Left lobe of liver (tissue), 2 donors: Measurements from ENCODE around the gene ADAP2. TPM values are rescaled to one million over a fixed set of nuclear protein-coding genes. Genes with fewer than 3 reads are reported as not detected.
"Not testable (repeated sequence)": the region's sequence is repeated elsewhere in the genome, so short reads cannot be mapped to it uniquely, and the experiment has no call there.

Experiments used
- ATAC-seq: fragments of 200-7000 bp; cut with Tn5 transposase; one replicate; pipeline ENCODE4 v1.9.1; 2020; ENCODE audit warnings: mild to moderate bottlenecking, moderate library complexity
- DNase-seq: peaks from one replicate; pipeline ENCODE4 v3.0.0-alpha.2; 2020; ENCODE audit warnings: low spot score
- total RNA-seq: library from RNA; stranded (reverse); gene quantifications from one replicate; pipeline ENCODE4 v1.2.1, GENCODE V29; 2021
- donor health status: DM: no; HTN: no; CAD: no; lungs with moderate emphysema.
- donor health status: DM: no; HTN: yes; CAD: no.

The ADAP2 gene
- total RNA-seq, 1 donor from 2014 or later: 7.7 TPM

DNA sequence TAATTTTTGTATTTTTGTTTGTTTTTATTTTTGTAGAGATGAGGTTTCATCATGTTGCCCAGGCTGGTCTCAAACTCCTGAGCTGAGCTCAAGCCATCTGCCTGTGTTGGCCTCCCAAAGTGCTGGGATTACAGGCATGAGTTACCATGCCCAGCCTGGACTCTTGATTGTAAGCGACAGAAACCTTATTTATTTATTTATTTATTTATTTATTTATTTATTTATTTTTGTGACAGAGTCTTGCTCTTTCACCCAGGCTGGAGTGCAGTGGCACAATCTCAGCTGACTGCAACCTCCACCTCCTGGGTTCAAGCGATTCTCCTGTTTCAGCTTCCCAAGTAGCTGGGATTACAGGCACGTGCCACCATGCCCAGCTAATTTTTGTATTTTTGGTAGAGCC lies 8.1 kb downstream of the ADAP2 start:
- not testable (repeated sequence) for ATAC-seq, DNase-seq

DNA sequence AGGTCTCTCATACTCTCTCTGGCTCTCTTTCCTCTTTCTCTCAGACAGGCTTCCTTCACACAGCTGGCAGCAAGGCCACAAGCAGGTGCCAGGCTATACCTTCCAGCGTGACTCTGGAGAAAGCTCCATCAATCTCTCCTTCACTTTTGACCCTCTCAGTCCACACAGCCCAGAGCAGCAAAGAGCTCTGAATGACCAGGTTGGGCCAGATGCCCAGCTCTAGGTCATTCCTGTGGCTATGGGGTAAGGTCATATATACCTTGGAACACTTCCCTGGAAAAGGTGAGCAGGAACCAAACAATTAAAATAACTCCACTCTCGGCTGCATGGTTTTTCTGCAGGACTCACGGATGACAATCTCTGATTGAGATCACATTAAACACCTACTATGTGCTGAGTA lies 8.8 kb downstream of the ADAP2 start:
- peak; percentile 81 for ATAC-seq
- no peak for DNase-seq

DNA sequence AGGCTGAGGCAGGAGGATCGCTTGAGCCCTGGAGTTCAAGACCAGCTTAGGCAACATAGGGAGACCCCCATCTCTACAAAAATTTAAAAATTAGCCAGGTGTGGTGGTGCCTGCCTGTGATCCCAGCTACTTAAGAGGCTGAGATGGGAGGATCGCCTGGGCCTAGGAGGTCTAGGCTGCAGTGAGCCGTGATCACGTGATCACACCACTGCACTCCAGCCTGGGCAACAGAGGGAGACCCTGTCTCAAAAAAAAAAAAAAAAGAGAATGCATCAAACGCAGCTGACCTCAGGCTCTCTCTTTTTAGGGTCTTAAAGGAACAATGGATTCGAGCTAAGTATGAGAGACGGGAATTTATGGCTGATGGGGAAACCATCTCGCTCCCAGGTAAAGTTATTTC lies 9.8 kb downstream of the ADAP2 start:
- not testable (repeated sequence) for ATAC-seq, DNase-seq

DNA sequence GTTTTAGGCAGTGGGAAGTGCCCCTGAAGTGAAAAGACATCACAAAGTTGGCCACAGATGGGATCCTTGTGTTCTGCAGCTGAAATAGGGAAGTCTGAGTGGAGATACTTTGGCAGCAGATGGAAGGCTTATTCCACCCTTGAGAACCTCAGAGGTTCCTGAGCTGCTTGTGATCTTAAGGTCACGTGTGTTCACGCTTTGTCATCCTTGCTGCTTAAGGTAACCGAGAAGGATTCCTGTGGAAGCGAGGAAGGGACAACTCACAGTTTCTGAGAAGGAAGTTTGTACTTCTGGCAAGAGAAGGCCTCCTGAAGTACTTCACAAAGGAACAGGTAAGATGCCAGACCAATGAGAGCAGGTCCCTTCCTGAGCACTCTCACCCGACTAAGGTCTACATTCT lies 12.2 kb downstream of the ADAP2 start:
- ATAC-seq (no peak), DNase-seq (no peak)

DNA sequence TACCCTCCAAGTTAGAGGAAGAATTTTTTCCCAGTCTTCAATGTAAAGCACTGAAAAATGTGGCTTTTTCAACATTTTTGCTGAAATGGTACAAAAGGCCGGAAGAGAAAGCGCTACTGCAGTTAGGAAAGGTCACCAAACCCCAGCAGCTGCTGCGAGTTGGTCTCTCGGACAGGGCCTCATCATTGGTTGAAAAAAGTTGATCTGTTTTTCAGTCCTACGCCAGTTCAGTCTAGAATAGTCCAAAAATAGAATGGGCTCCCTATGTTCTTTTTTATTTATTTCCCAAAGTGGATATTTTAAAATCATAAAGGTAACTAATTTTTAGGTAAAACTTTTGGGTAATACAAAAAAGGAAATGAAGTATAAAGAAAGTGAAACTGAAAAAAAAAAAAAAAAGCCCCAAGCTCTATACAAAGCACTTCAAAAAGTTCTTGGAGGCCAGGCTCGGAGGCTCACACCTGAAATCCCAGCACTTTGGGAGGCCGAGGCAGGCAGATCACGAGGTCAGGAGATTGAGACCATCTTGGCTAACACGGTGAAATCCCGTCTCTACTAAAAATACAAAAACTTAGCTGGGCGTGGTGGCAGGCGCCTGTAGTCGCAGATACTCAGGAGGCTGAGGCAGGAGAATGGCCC lies 17.4 kb downstream of the ADAP2 start:
- ATAC-seq (no peak), DNase-seq (no peak)

DNA sequence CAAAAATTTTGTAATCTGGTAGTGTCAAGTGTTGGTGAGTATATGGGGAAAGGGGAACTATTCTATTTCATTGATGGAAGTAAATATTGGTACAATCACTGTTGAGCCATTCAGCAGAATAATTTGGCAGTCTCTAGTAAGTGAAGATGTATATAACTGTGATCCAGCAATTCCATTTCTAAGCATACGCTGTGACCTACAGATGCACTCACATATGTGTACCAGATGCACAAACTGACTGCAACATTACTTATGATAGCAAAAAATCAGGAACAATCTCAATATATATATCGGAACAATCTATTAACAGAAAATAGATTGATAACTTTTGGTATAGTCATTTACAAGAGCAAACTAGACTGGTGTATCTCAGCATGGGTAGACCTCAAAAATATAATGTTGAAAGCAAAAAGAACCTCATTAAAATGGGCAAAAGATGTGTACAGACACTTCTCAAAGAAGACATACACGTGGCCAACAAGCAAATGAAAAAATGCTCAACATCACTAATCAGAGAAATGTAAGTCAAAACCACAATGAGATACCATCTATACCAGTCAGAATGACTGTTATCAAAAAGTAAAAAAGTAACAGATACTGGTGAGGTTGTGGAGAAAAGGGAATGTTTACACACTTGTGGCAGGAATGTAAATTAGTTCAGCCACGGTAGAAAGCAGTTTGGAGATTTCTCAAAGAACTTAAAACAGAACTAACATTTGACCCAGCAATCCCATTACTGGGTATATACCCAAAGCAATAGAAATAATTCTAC lies 20.7 kb downstream of the ADAP2 start:
- ATAC-seq: no peak
- no peak for DNase-seq

DNA sequence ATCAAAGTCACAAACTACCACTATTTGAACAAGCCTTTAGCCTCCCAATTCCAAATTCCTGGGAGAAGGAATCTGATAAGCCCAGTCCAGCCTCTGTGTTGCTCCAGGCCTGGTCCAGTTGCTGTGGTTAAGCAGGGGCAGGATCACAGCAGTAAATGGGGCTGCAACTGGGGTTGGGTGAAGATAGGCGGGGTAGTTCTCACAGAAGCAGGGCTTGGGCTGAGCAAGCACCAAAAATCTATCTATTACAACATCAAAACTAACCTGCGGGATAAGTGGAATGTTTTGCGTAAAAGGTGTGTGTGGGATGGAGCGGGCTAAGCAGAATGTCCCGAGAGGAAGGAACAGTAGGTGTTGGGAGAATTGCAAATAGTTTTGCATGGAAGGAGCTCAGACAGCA lies 26.1 kb downstream of the ADAP2 start:
- no peak for DNase-seq
- ATAC-seq: no peak

DNA sequence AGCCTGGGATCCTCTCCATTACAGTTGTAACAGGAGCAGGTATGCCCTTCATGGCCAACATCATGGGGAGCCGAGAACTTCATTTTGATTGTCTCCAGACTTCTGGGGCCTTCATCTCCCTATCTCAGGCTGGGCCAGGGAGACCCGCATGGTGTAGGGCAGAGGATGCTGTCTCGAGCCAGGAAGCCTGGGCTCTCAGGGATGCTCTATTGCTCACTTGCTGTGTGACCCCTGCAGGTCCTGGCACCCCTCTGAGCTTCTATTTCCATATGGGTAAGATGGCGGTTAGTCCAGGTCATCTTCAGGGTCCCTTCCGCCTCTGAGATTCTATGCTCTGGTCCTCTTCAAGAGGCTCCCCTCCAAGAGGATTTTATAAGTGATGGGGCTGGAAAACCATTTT lies 28.4 kb downstream of the ADAP2 start:
- peak; percentile 2 for ATAC-seq

DNA sequence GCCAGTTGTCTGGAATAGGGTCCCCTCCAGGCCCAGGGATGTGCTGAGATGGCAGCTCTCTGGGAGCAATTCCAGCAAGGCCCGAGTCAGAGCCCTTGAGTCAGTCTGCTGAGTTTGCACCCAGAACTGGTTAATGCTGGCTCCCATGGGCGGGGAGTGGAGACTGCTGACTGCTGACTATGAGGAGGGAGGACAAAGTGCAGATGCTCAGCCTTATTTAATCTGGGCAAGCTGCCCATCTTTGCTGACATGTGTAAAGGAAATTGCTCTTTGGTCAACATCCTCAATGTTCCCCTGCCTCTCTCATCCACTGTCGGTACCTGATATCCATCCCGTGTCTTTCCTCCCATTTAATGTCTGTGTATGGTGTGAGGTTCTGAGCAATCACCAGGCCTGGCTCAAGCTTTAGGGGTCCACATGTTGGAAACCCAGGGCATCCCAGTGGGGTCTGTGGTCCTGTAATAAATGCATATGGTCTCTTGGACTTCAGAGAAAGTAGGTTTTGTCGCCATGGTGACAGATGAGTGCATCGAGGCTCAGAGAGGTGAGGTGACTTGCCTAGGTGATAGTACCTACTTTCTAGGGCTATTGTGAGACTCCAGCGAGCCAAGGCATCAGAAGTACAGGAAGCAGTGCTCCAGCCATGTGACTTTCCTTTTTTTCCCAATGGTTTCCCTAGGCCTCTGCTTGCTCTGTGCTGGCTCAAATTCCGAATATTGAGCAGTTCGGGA lies 29.1 kb downstream of the ADAP2 start:
- peak; percentile 95 for ATAC-seq
- DNase-seq: peak; percentile 86

More for the DNA sequence above, 28.4 kb downstream of the ADAP2 start:
- DNase-seq: no peak

DNA sequence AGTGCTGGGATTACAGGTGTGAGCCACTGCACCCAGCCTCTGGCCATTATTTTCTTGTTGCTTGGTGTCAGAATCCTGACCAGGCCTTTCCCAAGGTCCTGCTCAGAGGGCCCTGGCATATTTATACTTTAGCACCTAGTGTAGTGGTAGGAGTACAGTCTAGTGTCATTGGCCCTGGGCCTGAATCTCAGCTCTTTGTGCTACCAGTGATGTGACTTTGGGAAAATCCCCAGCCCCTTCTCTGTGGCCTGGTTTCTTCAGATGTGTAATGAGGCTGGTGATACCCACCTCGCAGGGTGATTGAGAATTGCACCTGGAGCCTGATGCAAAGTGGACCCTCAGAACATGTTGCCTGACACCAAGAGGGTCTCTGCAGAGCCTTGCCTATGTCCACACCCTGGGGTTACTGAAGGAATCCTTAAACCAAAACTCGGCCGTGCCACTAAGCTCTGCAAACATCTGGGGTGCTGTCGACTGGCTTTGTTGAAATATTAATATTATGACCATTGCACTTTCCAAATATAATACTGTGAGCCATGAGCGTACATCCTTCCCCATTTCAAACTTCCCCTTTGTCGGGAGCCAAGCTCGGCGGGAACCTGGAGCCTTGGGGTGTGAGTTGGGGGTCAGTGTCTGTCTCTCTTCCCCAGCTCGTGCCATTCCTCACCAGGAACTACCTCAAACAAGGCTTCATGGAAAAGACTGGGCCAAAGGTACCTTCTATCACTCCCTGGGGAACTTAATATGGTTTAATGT lies 31.1 kb downstream of the ADAP2 start:
- ATAC-seq (no peak), DNase-seq (no peak)

DNA sequence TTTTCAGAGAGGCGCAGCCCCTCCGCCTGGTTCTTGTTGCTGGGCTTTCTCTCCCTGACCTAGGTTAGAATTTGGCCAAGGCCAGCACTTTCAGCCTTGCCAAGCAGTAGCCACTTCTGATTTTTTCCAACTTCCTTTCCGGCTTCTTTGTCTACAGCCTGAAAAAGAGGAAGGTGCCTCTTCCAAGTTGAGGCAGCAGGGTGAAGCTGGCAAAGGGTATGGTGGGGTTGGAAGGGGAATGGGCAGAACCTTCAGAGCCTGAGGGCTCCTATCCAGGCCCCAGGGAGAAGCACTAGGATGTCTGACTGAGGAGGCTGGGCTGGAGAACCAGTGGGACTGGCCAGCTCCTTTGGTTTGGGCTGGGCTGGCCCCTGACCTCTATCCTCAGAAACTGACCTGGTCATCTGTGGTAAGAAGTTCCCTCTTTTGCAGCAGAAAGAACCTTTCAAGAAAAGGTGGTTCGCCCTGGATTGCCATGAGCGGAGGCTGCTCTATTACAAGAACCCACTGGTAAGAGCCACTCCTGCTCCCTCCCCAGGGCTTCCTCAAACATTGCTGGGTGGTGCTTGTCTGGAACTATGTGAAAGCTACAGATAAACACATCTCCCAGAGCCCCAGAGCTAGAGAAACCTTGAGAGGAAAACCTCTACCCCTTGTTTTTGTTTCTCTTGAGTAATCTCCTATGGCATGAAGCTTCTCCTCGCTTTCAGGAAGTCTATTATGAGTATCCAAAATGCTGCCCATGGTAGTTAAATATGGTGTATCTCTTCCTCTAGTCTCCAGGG lies 32.5 kb downstream of the ADAP2 start:
- DNase-seq (no peak), ATAC-seq (no peak)

DNA sequence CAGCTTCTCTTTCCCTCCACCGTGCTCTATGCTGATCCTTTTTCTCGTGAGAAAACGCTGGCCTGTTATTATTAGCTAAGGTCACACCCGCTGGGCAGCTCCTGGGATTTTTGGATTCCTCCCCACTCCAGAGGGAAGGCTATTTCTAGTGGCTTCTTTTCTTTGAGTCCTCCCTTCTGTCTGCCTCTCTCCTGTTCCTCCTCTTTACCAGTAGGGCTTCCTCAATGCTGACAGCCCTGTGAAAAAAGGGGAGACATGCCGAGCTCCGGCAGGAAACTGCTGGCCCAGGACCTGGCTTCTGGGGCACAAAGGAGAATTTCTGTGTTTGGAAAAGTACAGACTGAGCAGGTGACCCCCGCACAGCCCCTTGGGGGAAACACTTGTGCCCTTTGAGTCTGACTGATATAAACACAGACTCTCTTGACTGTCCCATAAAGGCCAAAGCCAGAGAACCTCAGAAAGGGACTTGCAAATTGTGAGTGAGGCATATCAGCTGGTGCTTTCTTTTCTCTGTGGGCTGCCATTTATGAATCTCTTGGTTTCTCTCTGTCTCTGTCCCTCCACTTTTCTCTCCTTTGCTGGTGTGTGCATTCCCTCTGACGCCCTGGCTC lies 35.1 kb downstream of the ADAP2 start:
- no peak for DNase-seq
- peak; percentile 39 for ATAC-seq

DNA sequence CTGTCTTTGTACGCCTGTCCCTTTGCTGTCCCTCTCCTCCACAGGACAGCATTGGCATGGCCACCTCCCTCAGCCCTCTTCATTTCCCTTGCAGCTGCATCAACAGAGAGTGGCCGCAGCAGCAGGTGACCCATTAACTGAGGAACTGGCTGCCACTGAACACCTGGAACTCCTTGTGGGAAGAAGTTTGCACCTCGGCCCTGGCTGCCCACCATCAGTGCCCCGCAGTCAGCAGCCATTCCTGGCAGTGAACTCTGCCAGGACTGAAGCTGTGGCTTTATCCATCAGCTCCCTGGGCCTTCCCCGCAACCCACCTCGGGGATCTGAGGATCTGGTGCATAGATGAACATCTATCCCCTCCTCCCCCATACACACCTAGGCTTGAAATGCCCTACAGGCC lies 36.0 kb downstream of the ADAP2 start:
- peak; percentile 44 for DNase-seq
- no peak for ATAC-seq

DNA sequence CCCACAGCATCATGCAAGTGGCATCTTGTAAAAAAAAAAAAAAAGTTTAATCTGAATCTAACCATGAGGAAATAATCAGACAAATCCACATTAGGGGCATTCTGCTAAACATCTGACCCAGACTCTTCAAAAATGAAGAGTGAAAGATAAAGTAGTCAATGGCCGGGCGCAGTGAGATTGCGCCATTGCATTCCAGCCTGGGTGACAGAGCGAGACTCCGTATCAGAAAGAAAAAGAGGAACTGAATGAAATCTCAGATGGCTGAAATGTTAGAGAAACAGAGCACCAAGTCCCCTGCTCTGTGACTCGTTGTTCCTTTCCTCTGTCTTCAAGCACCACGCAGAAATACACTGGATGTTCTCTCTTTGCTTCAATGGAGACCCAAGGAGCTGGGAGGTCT lies 36.4 kb downstream of the ADAP2 start:
- DNase-seq: peak; percentile 35
- ATAC-seq: no peak

DNA sequence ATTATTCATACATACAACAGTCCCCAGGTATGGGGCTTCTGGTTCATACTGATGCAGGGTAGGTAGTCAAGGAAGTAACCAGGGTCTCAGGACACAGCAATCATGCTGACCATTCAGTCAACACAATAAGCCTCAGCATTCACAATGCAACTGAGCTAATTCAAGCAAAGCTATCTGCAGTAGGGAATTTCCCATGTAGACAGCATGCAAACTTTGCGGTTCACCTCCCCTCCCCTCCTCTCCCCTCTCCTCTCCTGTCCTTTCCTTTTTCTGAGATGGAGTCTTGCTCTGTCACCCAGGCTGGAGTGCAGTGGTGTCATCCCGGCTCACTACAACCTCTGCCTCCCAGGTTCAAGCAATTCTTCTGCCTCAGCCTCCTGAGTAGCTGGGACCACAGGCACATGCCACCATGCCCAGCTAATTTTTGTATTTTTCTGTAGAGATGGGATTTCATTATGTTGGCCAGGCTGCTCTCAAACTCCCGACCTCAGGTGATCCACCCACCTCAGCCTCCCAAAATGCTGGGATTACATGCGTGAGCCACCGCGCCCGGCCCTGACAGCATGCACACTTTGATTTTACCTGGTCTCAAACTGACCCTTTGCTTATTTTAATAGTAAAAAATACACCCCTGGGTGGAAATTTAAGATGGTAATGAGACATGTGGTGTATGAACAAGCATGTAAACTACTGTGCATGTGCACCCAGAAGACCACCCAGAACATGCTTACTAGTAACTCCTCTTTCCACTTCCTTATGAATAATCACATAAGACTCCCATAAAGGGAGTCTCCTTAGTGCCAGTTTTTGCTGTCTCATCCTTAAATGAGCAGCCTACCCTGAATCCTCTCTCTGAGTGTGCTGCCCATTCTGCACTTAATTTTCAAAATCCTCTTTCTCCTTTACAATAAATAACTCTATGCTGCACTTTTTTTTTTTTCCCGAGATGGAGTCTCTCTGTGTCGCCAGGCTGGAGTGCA lies 39.8 kb downstream of the ADAP2 start:
- DNase-seq (peak; percentile 40), ATAC-seq (no peak)

DNA sequence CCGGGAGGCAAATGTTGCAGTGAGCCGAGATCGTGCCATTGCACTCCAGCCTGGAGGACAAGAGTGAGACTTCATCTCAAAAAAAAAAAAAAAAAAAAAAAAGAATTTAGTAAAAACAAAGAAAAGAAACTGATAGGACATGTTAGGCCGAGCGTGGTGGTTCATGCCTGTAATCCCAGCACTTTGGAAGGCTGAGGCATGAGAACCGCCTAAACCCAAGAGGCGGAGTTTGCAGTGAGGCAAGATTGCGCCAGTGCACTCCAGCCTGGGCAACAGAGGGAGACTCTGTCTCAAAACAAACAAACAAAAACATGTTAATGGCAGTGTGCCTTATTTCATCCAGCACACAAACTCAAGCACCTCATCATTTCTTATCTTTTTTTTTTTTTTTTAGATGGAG lies 42.6 kb downstream of the ADAP2 start:
- DNase-seq: not testable (repeated sequence)
- ATAC-seq: peak; percentile 52

DNA sequence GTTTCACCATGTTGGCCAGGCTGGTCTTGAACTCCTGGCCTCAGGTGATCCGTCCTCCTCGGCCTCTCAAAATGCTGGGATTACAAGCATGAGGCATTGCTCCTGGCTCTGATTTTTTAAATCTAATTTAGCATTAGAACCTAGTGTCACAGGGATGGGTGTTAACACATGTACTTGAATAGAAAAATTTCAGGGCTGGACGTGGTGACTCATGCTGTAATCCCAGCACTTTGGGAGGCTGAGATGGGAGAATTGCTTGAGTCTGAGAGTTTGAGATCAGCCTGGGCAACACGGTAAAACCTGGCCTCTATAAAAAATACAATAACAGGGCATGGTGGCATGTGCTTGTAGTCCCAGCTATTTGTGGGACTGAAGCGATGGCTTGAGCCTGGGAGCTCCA lies 43.1 kb downstream of the ADAP2 start:
- no peak for DNase-seq

DNA sequence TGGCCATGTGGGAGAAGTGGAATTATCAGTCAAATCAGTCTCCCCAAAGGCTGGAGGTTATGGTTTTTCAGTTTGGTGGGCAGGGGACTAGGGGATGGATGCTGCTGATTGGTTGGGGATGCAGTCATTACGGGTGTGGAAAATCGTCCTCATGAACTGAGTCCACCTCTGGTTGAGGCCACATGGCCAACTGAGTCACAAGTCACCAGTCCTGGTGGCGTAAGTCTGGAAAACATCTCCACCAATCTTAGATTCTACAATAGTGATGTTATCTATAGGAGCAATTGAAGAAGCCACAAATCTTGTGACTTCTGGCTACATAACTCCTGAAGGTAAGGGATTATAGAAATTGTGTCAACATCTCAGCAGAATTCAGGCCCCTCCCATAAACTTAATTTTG lies 43.9 kb downstream of the ADAP2 start:
- no peak for DNase-seq
- no peak for ATAC-seq

More for the DNA sequence above, 43.1 kb downstream of the ADAP2 start:
- no peak for ATAC-seq

DNA sequence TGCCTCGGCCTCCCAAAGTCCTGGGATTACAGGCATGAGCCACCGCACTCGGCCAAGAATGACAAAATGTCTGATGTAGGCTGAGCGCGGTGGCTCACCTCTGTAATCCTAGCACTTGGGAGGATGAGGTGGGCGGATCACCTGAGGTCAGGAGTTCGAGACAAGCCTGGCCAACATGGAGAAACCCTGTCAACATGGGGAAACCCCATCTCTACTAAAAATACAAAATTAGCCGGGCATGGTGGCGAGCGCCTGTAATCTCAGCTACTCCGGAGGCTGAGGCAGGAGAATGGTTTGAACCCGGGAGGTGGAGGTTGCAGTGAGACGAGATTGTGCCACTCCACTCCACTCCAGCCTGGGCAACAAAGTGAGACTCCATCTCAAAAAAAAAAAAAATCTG lies 46.2 kb downstream of the ADAP2 start:
- not testable (repeated sequence) for ATAC-seq

More for the DNA sequence above, 46.2 kb downstream of the ADAP2 start:
- DNase-seq: peak; percentile 38
